ENCODE measurements around the gene GPATCH1.

DNA sequence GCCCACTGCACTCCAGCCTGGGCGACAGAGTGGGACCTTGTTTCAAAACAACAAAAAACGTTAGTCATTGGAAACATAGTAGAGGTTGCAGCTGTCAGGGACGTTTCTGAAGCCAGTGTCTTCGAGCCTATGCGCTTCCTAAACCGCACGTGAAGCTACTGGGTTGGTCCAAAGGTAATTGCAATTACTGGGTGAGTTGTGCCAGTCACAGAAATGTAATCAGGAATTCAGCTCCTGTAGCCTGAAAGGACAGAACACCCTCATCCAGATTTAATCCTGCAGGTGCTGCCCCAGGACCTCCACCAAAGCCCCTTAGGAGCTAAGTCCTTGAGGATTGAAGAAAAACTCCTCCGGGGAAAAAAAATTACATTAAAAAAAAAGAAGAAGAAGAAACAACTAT, 13.9 kb upstream of the GPATCH1 start:
- no peak for TF ChIP-seq CTCF (conservative IDR thresholded peaks at IDR 0.05; ENCODE audit: low read depth, low read length)
- no peak for TF ChIP-seq POLR2A (IDR thresholded peaks at IDR 0.05; ENCODE audit: low read depth, low read length)
- TF ChIP-seq BHLHE40 (IDR thresholded peaks at IDR 0.05; ENCODE audit: low read depth, low read length): no peak
- no peak for TF ChIP-seq RAD21 (IDR thresholded peaks at IDR 0.05; ENCODE audit: low read length)

Measured in IMR-90 (cell line).